Uterus (tissue), 4 donors: ENCODE measurements around the gene MPG. TPM values are rescaled to one million over a fixed set of nuclear protein-coding genes. Genes with fewer than 3 reads are reported as not detected.

Experiments
- DNase-seq, 2 donors: peaks; one replicate each; pipeline ENCODE4 v3.0.0-alpha.2; 2019 to 2020
- H3K27ac ChIP-seq, 2 donors: fragments of 200-600 bp; sonication (generic); 1 replicate in 1 of 2; 2 replicates in 1 of 2; pipeline ENCODE4 v1.5.1; 2016 to 2018
- H3K27me3 ChIP-seq, 2 donors: fragments of 200-600 bp; sonication (generic); one replicate each; pipeline ENCODE4 v1.5.1; 2018 to 2019; ENCODE audit warnings: control low read depth in 1 of 2
- H3K36me3 ChIP-seq, 2 donors: fragments of 200-600 bp; sonication (generic); one replicate each; pipeline ENCODE4 v1.5.1; 2019; ENCODE audit warnings: control low read depth in 1 of 2
- H3K4me1 ChIP-seq, 2 donors: fragments of 200-600 bp; sonication (generic); one replicate each; pipeline ENCODE4 v1.5.1; 2018 to 2019; ENCODE audit warnings: control low read depth in 1 of 2
- H3K4me3 ChIP-seq, 2 donors: fragments of 200-600 bp; sonication (generic); 1 replicate in 1 of 2; 2 replicates in 1 of 2; pipeline ENCODE4 v1.5.1; 2018 to 2019; ENCODE audit warnings: mild to moderate bottlenecking in 1 of 2
- H3K9me3 ChIP-seq, 2 donors: fragments of 200-600 bp; sonication (generic); one replicate each; pipeline ENCODE4 v1.5.1; 2019; ENCODE audit warnings: control low read depth in 1 of 2
- CTCF ChIP-seq, 4 experiments: fragments of 200-600 bp in 2 of 4; fragments of 450-650 bp in 2 of 4; sonication (generic) in 2 of 4; IDR thresholded peaks; one replicate each; pipeline ENCODE4 v1.5.1; 2016 to 2019; ENCODE audit warnings: antibody characterized with exemption in 4 of 4, mild to moderate bottlenecking in 2 of 4, moderate library complexity in 1 of 4
- POLR2A ChIP-seq, 2 donors: fragments of 450-650 bp; IDR thresholded peaks; one replicate each; pipeline ENCODE4 v1.6.1; 2016; ENCODE audit warnings: antibody characterized with exemption in 2 of 2, mild to moderate bottlenecking in 1 of 2, moderate library complexity in 1 of 2
- intact Hi-C: fragments of 100-400 bp; cut with DNase I; formaldehyde crosslinking; loops from one replicate; pipeline ENCODE4 v1.15.1; 2023; ENCODE audit warnings: low total_unique reads
- total RNA-seq, 4 donors: library from RNA; depleted of rRNA in 3 of 4; stranded (reverse); fragments of >200 nt in 3 of 4; gene quantifications; one replicate each; pipeline versions ENCODE4 v1.1.0 to v1.2.4, GENCODE V29; 2014 to 2023
- donor health status: DM: yes; HTN: yes; CAD: no.

The MPG gene
- total RNA-seq, 4 donors from 2014 or later = 35.7 to 305 (median 63.7) TPM

GRCh38 chr16:60929-61878 lies 16.8 kb upstream of the MPG start:
- no peak overlapping the region for H3K4me3 ChIP-seq
- DNase-seq = no peak
- intact Hi-C loops = no loop called here
- no peaks in the 10 kb centered on the region for H3K4me1 ChIP-seq
- H3K27me3 ChIP-seq = no peaks in the 10 kb centered on the region
- no peaks in the 10 kb centered on the region for H3K9me3 ChIP-seq
- no peak for TF ChIP-seq POLR2A (IDR thresholded peaks at IDR 0.05)
- no peak for TF ChIP-seq CTCF (IDR thresholded peaks at IDR 0.05)
- H3K36me3 ChIP-seq = no peaks in the 10 kb centered on the region
- H3K27ac ChIP-seq = no peak overlapping the region

- TF ChIP-seq POLR2A (IDR thresholded peaks at IDR 0.05) (no peak), CTCF (IDR thresholded peaks at IDR 0.05) (no peak)
- H3K27ac ChIP-seq = no peak overlapping the region
- no peaks in the 10 kb centered on the region for H3K36me3 ChIP-seq
- H3K9me3 ChIP-seq = no peaks in the 10 kb centered on the region
- no peaks in the 10 kb centered on the region for H3K27me3 ChIP-seq
- no peak for DNase-seq
- H3K4me1 ChIP-seq = no peaks in the 10 kb centered on the region
- no peak overlapping the region for H3K4me3 ChIP-seq
- intact Hi-C loops = no loop called here
Measured at GRCh38 chr16:61879-62281, 16.1 kb upstream of the MPG start.

- Histone ChIP-seq H3K9me3 (no peaks in the 10 kb centered on the region), H3K27me3 (no peaks in the 10 kb centered on the region), H3K36me3 (no peaks in the 10 kb centered on the region), H3K27ac (no peak overlapping the region), H3K4me1 (no peaks in the 10 kb centered on the region), H3K4me3 (no peak overlapping the region)
- TF ChIP-seq POLR2A (IDR thresholded peaks at IDR 0.05) (no peak), CTCF (IDR thresholded peaks at IDR 0.05) (no peak)
- intact Hi-C loops = no loop called here
- DNase-seq = no peak
Measured at GRCh38 chr16:62283-62967, 15.6 kb upstream of the MPG start.

- Histone ChIP-seq H3K4me3 (no peak overlapping the region), H3K36me3 (no peaks in the 10 kb centered on the region), H3K27ac (no peak overlapping the region), H3K9me3 (no peaks in the 10 kb centered on the region), H3K4me1 (peaks cover 0 to 3% of the 10 kb centered on the region in 2 donors), H3K27me3 (no peaks in the 10 kb centered on the region)
- no peak for TF ChIP-seq CTCF (IDR thresholded peaks at IDR 0.05)
- no peak for TF ChIP-seq POLR2A (IDR thresholded peaks at IDR 0.05)
- DNase-seq = no peak
- intact Hi-C loops = no loop called here
Measured at GRCh38 chr16:62968-63391, 15.0 kb upstream of the MPG start.

GRCh38 chr16:63466-63865 lies 14.6 kb upstream of the MPG start:
- no peak for DNase-seq
- Histone ChIP-seq H3K9me3 (no peaks in the 10 kb centered on the region), H3K4me3 (no peak overlapping the region), H3K27me3 (no peaks in the 10 kb centered on the region), H3K4me1 (peaks cover 0 to 6% of the 10 kb centered on the region in 2 donors), H3K36me3 (no peaks in the 10 kb centered on the region), H3K27ac (no peak overlapping the region)
- TF ChIP-seq POLR2A (IDR thresholded peaks at IDR 0.05) = no peak
- TF ChIP-seq CTCF (IDR thresholded peaks at IDR 0.05) = no peak
- intact Hi-C loops = no loop called here
